ENCODE results near the gene SULT1C3. TPM values are rescaled to one million over a fixed set of nuclear protein-coding genes. Genes with fewer than 3 reads are reported as not detected.
"Not testable (repeated sequence)": the region's sequence is repeated elsewhere in the genome, so short reads cannot be mapped to it uniquely, and the experiment has no call there.

SULT1C3 gene
- total RNA-seq, 1 donor from 2014 or later = not detected

DNA sequence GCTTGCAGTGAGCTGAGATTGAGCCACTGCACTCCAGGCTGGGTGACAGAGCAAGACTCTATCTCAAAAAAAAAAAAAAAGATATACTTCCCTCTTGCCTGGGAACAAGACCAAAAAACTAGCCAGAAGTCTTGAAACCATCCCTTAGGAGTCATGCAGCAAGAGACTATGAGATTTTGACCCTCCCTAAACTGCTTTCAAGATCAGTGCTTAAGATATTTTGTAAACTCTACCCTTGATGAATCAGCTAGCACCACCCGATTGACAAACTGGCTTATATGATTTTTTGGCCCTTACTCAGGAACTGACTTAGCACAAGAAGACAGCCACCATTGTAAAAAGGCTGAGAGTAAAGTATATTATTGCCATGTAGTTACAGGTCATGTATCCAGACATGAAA is 3.8 kb downstream of the SULT1C3 start:
- no peak for DNase-seq (ENCODE audit: low spot score in 2 of 2)
- no peak for FAIRE-seq

DNA sequence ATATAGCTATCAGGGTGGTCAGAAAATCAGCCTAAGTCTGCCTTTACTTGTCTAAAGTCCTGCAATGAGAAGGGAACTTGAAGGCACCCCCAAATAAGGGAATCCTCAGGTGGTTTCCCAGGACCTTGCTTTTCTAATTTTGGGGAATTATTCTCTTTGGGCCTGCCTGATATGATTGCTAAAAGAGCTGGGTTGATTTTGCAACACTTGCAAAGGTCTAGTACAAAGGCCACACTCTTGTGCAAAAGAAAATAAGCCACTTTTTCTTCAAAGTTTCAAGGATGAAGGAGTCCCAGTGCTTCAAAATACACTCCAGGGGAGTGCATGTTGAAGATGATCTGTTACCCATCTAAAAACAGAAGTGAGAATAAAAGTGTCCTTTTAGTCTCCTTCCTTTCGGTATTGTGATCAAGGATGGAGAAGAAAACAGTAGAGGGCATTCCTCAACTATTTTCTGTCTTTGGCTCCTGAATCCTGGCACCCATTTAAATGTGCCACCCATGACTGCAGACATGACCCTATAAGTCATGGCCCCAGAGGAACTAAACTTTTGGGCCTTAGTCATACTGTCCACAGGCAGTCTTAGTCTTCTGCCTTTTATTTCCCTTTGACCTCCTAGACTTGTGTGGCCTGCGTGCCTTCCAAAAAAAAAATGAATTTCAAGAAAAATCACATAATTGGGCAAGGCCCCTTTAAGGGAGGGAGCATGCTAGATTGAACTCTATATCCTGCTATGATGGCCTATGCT is 5.1 kb downstream of the SULT1C3 start:
- FAIRE-seq (no peak), DNase-seq (ENCODE audit: low spot score in 2 of 2) (no peak)

DNA sequence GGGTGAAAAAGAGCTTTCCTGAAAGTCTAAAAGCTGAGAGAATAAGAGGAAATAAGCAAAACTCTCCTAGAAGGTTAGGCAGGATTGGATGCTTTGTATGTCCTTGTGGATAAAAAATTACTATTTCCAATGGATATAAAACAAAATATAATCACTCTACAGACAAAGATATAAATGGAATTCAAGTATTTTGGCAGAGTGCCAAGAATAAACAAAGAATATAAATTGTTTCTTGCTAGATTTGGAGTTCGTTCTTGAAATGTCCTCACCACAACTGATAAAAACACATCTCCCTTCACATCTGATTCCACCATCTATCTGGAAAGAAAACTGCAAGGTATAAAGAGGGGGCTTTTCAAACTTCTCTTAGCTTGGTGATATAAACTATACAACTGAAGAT is 13.3 kb downstream of the SULT1C3 start:
- DNase-seq (ENCODE audit: low spot score in 2 of 2) (no peak), FAIRE-seq (no peak)

DNA sequence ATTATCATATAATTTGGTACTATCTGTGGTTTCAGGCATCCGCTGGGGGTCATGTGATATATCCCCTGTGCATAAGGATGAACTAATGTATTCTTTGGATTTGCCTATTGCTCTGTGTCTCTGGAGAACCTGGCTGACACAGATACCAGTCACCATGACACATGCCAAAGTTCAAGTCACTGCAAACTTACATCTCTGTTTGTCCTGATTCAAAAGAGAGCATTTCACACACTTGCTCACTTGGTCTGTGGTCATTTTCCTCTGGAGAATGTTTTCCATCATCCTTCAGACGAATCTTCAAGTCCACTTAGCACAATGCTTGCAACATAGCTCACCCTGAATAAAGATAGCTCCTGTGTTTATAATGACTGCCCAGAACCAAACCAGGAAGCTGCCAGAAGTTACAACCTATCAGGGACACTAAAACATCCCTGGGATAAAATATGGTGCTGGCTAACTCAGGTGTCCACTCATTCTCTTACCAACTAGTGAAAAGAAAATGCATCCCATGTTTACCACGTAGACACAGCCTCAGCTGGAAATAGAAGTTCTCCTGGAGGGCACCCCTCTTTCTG is 18.1 kb downstream of the SULT1C3 start:
- DNase-seq (ENCODE audit: low spot score in 2 of 2) (no peak), FAIRE-seq (no peak)

- no peak for DNase-seq (ENCODE audit: low spot score in 2 of 2)
- FAIRE-seq = no peak
Measured at GRCh38 chr2:108260773-108261172, 21.0 kb downstream of the SULT1C3 start.

- FAIRE-seq (no peak), DNase-seq (ENCODE audit: low spot score in 2 of 2) (no peak)
Measured at GRCh38 chr2:108262036-108262435, 22.3 kb downstream of the SULT1C3 start.

- FAIRE-seq = no peak
- DNase-seq (ENCODE audit: low spot score in 2 of 2) = no peak
Measured at GRCh38 chr2:108263401-108263800, 23.6 kb downstream of the SULT1C3 start.

GRCh38 chr2:108266218-108266617 is 26.4 kb downstream of the SULT1C3 start:
- DNase-seq (ENCODE audit: low spot score in 2 of 2) = no peak
- no peak for FAIRE-seq

GRCh38 chr2:108267101-108267500 is 27.3 kb downstream of the SULT1C3 start:
- DNase-seq (ENCODE audit: low spot score in 2 of 2) (no peak), FAIRE-seq (no peak)

DNA sequence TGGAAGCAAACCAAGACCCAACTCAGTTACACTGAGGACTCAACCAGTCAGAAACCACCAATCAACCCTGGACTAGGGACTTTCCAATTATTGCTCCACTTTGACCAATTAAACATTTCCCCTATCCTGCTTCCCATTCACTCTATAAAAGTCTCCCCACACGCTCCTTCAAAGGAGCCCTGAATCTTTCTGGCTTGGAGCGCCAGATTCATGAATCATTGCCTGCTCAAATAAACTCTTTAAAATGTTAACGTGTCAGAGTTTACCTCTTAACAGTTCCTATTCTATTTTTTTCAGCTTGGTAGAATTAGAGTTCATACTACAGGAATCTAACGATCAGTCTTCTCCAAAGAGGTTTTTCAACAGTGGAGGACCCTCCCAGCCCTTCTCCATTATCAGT is 28.2 kb downstream of the SULT1C3 start:
- DNase-seq (ENCODE audit: low spot score in 2 of 2) = no peak
- no peak for FAIRE-seq

DNA sequence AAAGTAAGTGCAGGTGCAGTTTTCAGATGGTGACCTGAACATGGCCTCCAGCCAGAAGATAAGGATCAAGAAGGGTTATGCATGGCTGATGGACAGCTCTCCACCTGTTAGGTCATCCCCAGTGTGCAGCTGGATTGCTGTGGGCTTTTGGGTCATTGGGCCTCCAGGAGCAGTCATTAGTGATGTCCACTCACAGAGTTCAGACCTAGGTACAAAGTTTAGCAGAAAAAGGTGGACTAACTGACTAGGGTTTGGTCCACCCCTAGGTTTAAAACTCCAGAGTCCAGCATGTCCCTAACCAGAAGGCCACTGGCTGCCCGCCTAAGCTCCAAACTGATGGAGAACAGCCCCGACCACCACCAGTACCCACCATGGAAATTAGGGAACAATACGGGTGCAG is 30.6 kb downstream of the SULT1C3 start:
- FAIRE-seq = no peak

DNA sequence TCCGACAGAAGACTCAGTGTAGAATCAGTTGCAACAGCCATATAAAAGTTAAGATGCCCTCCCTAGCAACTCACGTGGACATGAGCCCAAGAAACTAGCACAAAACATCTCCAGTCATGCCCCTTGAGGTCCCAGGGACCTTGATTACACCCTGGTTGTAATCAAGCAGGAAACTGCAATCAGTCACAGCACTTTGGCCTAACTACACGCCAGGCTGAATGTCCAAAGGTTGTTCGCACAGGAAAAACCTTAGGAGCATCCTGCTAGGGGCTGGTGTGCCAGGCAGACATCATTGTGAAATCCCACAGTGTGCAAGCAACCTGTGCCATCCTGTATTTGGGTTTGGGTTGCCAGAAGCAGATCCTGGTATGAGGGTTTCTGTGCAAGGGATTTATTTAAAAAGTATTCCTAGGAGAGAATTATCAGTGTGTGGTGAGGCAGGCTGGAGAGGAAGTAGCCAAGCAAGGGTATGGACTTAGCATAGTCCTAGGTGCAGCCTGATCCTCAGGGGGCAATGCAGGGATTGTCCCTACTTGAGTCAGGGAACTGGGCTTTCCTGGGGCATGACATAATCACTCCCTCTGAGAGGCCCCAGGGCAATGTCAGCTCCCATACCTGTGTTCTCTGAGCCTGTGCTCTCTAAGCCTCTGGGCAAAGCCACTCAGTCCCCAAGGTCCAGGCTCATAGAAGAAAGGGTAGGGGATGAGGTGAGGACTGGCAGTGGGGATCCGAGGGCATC is 31.2 kb downstream of the SULT1C3 start:
- FAIRE-seq = no peak
- DNase-seq (ENCODE audit: low spot score in 2 of 2) = no peak

More for the DNA sequence above, 30.6 kb downstream of the SULT1C3 start:
- no peak for DNase-seq (ENCODE audit: low spot score in 2 of 2)

DNA sequence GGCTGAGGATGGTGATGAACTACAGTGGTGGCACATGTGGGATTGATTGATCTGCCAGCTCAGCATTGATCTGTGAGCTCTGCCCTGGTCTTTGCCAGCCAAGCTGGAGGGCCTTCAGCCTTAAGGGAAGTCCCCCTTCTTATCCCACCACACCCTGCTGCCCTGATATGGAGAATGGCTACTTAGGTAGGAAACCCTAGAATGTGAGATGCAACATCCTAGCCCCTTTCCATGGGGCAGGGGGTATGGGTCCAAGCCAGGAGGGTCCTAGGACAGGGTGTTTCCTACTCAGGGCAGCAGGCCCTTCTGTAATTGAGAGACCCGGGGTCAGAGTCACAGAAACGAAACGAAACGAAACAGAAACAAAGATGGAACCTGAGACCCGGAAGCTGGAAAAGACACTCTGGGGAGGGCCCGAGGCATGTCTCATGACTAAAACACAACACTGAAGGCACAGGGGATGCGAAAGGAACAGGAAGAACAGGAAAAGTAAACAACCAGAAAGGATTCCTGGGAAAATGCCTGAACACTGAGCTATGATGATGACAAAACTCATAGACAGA is 32.0 kb downstream of the SULT1C3 start:
- DNase-seq (ENCODE audit: low spot score in 2 of 2) = no peak
- FAIRE-seq = no peak

- DNase-seq (ENCODE audit: low spot score in 2 of 2) = no peak
- no peak for FAIRE-seq
Measured at GRCh38 chr2:108278631-108279030, 38.9 kb downstream of the SULT1C3 start.

- FAIRE-seq (no peak), DNase-seq (ENCODE audit: low spot score in 2 of 2) (no peak)
Measured at GRCh38 chr2:108279468-108279867, 39.7 kb downstream of the SULT1C3 start.

GRCh38 chr2:108280466-108280865 is 40.7 kb downstream of the SULT1C3 start:
- FAIRE-seq (no peak), DNase-seq (ENCODE audit: low spot score in 2 of 2) (no peak)

- DNase-seq (ENCODE audit: low spot score in 2 of 2); FAIRE-seq: not testable (repeated sequence)
Measured at GRCh38 chr2:108284566-108284965, 44.8 kb downstream of the SULT1C3 start.

DNA sequence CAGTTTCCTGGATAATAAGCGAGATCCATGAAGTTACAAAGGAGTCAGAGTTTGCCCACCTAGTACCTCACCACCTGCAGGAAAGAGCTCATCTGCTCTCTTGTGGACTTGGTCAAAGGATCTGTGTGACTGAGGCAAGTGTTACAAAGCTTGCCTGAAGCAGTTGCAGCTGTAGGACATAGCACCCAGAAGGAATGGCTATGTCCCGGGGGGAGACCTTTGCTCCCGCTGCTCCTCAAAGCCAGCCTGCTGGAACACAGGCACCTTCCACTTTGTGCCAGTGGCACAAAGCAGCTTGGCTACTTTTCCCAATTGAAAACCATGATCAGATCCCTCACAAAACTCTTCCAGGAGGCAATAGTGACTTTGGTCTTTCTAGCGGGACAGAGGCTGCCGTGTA is 45.8 kb downstream of the SULT1C3 start:
- DNase-seq (ENCODE audit: low spot score in 2 of 2) (no peak), FAIRE-seq (no peak)

DNA sequence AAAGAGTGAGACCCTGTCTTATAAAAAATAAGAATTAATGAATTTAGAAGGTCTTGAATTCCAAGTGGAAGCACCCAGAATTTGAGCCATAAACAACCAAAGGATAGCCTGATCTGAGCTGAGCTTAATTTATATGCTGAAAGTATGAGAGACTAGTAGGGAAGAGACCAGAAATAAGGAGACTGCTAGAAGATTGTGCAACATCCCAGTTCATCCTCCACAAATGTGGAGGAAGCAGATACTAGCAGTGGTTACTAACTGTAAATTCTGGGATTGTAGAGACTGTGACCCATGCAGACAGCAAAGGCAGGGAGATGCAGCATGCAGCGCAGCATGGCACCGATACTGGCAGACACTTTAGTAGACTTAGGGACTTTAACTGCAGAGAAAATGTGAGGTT is 47.4 kb downstream of the SULT1C3 start:
- DNase-seq (ENCODE audit: low spot score in 2 of 2) (no peak), FAIRE-seq (no peak)

GRCh38 chr2:108288534-108289106 is 48.9 kb downstream of the SULT1C3 start, which contains the start of gene SULT1C2:
TSS of gene SULT1C2 (plus strand) at chr2:108288895. CDS start at chr2:108293668, 4,773 bp downstream.
- no peak for DNase-seq (ENCODE audit: low spot score in 2 of 2)
- FAIRE-seq = no peak

DNA sequence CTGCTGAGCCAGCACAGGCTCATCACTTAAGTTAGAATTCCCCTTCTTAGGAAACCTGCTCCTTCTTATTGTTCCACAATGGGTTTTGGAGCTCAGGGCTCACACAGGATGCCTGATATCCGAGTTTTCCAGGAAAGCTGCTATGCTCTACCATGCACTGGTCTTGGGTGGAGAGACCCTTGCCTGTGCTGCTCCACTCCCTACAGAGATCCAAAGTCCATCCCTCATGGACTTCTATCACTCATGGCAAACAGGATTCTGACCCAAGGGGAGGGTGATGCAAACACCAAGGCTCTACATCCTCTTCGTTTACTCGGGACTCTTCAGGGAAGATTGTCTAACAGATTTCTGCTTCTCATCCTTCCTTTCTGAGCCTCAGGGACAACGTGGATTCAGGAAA is 54.1 kb downstream of the SULT1C3 start:
- FAIRE-seq (no peak), DNase-seq (ENCODE audit: low spot score in 2 of 2) (no peak)
